Endothelial cell (in vitro differentiated cells): ENCODE results near the gene DNAJC1. TPM values are rescaled to one million over a fixed set of nuclear protein-coding genes. Genes with fewer than 3 reads are reported as not detected.
"Not testable (repeated sequence)": the region's sequence is repeated elsewhere in the genome, so short reads cannot be mapped to it uniquely, and the experiment has no call there.

Source experiments
- DNase-seq: peaks from one replicate; pipeline ENCODE4 v3.0.0; 2021; ENCODE audit warnings: low spot score
- H3K27ac Mint-ChIP-seq: one replicate; pipeline ENCODE4 v1.8.0; 2021; ENCODE audit warnings: mixed read lengths, inconsistent platforms; ENCODE audit not compliant: unreplicated experiment
- H3K27me3 Mint-ChIP-seq: one replicate; pipeline ENCODE4 v1.8.0; 2021; ENCODE audit warnings: mild to moderate bottlenecking, moderate library complexity, mixed read lengths, inconsistent platforms; ENCODE audit not compliant: unreplicated experiment
- H3K36me3 Mint-ChIP-seq: one replicate; pipeline ENCODE4 v1.8.0; 2021; ENCODE audit warnings: mild to moderate bottlenecking, low read depth, mixed read lengths, inconsistent platforms; ENCODE audit not compliant: unreplicated experiment
- H3K4me1 Mint-ChIP-seq: one replicate; pipeline ENCODE4 v1.8.0; 2021; ENCODE audit warnings: mild to moderate bottlenecking, mixed read lengths, inconsistent platforms; ENCODE audit not compliant: unreplicated experiment
- H3K4me3 Mint-ChIP-seq: one replicate; pipeline ENCODE4 v1.8.0; 2021; ENCODE audit warnings: mild to moderate bottlenecking, mixed read lengths, inconsistent platforms; ENCODE audit not compliant: unreplicated experiment
- H3K9me3 Mint-ChIP-seq: one replicate; pipeline ENCODE4 v1.8.0; 2021; ENCODE audit warnings: mixed read lengths, inconsistent platforms; ENCODE audit not compliant: unreplicated experiment
- total RNA-seq: library from RNA; stranded (reverse); fragmentation: NEBNext Ultra II Directional; extraction: Animal tissue kit (Norgen Biotek cat#: 25700); gene quantifications from one replicate; pipeline ENCODE4 v1.2.1, GENCODE V29; 2021; ENCODE audit not compliant: unreplicated experiment
- TF ChIP-seq, protein P1 (sequence below): fragments of 200-600 bp; sonication (generic); IDR thresholded peaks from one replicate; pipeline ENCODE4 v1.5.0; 2021; ENCODE audit warnings: antibody characterized with exemption; ENCODE audit not compliant: unreplicated experiment

Gene DNAJC1
- total RNA-seq, 1 donor from 2014 or later, result 32.0 TPM

DNA sequence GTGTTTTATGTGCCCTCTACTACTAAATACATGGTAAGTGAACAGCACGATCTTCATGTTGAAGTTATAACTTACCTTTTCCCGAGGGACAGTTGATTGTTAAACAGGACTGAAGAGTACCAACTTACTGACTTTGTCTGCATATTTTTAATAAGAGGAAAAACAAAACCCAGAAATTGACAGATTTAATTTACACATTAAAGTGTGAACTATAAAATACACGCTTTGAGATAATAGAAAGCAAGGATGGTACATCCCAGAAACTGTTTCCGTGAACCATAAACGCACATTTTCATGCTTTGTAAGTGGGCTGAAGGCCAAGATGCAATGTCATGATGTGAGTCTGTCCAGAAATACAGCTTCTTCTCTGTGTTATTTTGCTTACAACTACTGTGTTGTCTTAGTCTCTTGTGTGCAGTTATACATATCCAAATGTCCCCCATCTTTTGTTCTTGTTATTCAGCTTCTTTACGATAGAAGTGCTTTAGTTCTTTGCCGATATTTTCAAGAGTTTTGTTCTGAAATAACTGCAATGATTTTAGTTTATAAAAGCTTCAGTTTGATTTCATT, 279.4 kb downstream of the DNAJC1 start:
- TF ChIP-seq, protein P1, sequence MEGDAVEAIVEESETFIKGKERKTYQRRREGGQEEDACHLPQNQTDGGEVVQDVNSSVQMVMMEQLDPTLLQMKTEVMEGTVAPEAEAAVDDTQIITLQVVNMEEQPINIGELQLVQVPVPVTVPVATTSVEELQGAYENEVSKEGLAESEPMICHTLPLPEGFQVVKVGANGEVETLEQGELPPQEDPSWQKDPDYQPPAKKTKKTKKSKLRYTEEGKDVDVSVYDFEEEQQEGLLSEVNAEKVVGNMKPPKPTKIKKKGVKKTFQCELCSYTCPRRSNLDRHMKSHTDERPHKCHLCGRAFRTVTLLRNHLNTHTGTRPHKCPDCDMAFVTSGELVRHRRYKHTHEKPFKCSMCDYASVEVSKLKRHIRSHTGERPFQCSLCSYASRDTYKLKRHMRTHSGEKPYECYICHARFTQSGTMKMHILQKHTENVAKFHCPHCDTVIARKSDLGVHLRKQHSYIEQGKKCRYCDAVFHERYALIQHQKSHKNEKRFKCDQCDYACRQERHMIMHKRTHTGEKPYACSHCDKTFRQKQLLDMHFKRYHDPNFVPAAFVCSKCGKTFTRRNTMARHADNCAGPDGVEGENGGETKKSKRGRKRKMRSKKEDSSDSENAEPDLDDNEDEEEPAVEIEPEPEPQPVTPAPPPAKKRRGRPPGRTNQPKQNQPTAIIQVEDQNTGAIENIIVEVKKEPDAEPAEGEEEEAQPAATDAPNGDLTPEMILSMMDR, result no peak
- H3K4me3 Mint-ChIP-seq, result no peak overlapping the region
- no peaks in the 10 kb centered on the region for H3K27me3 Mint-ChIP-seq
- peaks cover 34% of the 10 kb centered on the region for H3K4me1 Mint-ChIP-seq
- H3K27ac Mint-ChIP-seq, result peak overlapping the region; percentile 9
- no peaks in the 10 kb centered on the region for H3K9me3 Mint-ChIP-seq
- H3K36me3 Mint-ChIP-seq, result no peaks in the 10 kb centered on the region
- DNase-seq, result no peak

DNA sequence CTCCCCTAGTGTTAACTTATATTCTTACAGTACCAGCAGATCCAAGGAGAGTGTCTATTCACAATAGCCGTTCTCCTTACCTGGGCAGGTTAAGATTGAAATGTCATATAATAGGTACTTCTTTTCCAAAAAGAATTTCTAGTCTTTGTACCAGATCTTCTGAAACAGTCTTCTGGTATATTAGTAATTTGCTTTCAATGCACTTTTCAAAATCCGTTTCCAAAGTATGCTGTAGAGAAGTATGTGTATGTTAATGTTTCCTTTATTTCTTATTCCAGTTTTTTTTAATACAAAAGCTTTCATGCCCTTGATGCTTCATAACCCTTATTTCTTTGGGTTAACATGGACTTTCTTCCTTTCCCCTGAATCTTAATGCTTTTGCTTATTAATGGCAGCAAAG, 281.3 kb downstream of the DNAJC1 start:
- no peak for DNase-seq
- peaks cover 21% of the 10 kb centered on the region for H3K4me1 Mint-ChIP-seq
- no peaks in the 10 kb centered on the region for H3K27me3 Mint-ChIP-seq
- H3K27ac Mint-ChIP-seq, result no peak overlapping the region
- no peak overlapping the region for H3K4me3 Mint-ChIP-seq
- H3K9me3 Mint-ChIP-seq, result no peaks in the 10 kb centered on the region
- TF ChIP-seq, protein P1, result no peak
- H3K36me3 Mint-ChIP-seq, result peaks cover 5% of the 10 kb centered on the region

DNA sequence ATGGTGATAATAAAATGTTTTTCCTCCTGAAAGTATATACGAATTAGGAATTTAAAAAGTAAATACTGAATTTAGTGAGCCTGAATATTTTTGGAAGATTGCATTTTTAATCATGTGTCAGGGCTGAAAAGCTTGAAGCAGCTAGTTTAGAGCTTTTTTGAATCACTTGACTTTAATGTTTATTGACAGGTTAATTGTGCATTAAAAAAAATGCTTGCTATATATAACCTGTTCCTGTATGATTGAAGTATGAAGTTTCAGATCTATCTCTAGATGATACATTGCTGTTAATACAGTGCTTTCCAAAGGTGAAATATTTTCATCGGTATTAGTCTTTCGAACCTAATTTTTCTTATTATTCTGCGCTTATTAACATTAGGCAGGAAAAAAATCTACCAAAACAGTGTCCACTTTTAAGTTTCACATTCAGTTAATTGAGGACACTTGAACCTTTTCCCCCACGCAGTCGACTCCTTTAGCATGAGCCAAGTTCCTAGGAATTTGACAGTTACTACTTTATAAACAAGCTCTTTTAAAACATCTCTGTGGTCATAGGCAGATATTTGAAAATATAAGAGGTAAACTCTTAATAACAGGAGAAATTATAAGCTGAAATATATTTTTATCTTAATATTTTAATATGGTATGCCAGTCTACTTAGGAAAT, 282.4 kb downstream of the DNAJC1 start:
- peaks cover 15% of the 10 kb centered on the region for H3K4me1 Mint-ChIP-seq
- no peak for DNase-seq
- TF ChIP-seq, protein P1, result no peak

DNA sequence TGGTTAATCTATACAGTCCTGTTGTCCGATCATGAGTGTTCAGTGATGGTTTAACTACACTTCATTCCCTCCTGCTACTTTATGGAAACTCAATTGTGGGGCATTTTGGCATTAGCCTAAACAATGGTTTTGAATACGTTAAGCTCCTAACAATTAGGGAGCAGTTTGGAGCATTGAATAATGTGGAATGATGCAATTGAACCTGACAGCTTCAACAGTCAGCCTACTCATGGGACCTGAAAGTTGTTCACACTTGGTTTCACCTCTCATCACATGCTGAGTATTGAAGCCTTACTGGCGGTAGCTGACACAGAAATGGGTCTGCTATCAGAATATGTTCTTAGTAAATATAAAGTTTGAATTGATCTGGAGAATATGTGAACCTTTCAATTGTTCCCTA, 283.4 kb downstream of the DNAJC1 start:
- no peaks in the 10 kb centered on the region for H3K27me3 Mint-ChIP-seq
- H3K4me1 Mint-ChIP-seq, result peaks cover 12% of the 10 kb centered on the region
- H3K36me3 Mint-ChIP-seq, result peaks cover 9% of the 10 kb centered on the region
- no peak overlapping the region for H3K27ac Mint-ChIP-seq
- DNase-seq, result no peak
- no peak overlapping the region for H3K4me3 Mint-ChIP-seq
- no peaks in the 10 kb centered on the region for H3K9me3 Mint-ChIP-seq
- TF ChIP-seq, protein P1, result no peak

More for the DNA sequence above, 282.4 kb downstream of the DNAJC1 start:
- Mint-ChIP-seq H3K9me3 (no peaks in the 10 kb centered on the region), H3K27me3 (no peaks in the 10 kb centered on the region), H3K4me3 (no peak overlapping the region), H3K36me3 (peaks cover 8% of the 10 kb centered on the region), H3K27ac (no peak overlapping the region)

DNA sequence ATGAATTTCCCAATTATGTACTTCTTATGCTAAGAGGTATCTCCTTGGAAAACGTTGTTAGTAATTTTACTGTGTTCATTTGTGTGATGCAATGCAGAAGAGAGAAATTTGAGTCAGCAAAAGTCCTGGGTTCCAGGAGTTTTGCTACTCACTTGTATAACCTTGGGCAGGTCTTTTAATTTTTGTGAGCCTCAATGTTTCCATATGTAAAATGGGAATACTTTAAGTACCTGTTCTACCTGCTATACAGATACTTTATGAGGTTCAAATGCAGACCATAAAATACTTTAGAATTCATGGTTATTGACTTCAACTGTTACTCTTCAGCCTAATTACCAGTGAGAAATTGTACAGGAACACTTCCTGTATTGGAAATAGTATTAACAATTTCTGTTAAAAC, 284.0 kb downstream of the DNAJC1 start:
- H3K4me1 Mint-ChIP-seq, result peaks cover 9% of the 10 kb centered on the region
- H3K27ac Mint-ChIP-seq, result no peak overlapping the region
- H3K27me3 Mint-ChIP-seq, result no peaks in the 10 kb centered on the region
- no peak for DNase-seq
- no peak overlapping the region for H3K4me3 Mint-ChIP-seq
- TF ChIP-seq, protein P1, result no peak
- no peaks in the 10 kb centered on the region for H3K9me3 Mint-ChIP-seq
- H3K36me3 Mint-ChIP-seq, result peaks cover 14% of the 10 kb centered on the region

DNA sequence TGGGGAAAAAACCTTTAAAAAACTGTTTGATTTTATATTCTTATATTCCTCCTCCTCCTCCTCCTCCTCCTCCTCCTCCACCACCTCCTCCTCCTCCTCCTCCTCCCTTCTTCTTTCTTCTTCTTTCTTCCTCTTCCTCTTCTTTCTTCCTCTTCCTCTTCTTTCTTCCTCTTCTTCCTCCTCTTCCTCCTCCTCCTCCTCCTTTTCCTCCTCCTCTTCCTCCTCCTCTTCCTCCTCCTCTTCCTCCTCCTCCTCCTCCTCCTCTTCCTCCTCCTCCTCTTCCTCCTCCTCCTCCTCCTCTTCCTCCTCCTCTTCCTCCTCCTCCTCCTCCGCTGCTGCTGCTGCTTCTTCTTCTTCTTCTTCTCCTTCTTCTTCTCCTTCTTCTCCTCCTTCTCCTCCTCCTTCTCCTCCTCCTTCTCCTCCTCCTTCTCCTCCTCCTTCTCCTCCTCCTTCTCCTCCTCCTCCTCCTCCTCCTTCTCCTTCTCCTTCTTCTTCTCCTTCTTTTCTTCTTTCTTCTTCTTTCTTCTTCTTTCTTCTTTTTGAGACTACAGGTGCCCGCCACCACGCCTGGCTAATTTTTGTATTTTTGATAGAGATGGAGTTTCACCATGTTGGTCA, 286.0 kb downstream of the DNAJC1 start:
- peaks cover 23% of the 10 kb centered on the region for H3K36me3 Mint-ChIP-seq
- H3K27ac Mint-ChIP-seq, DNase-seq, H3K4me1 Mint-ChIP-seq, H3K9me3 Mint-ChIP-seq, H3K27me3 Mint-ChIP-seq, H3K4me3 Mint-ChIP-seq: not testable (repeated sequence)
